HFFc6 (cell line): ENCODE results near the gene OSER1. TPM values are rescaled to one million over a fixed set of nuclear protein-coding genes. Genes with fewer than 3 reads are reported as not detected.
"Not testable (repeated sequence)": the region's sequence is repeated elsewhere in the genome, so short reads cannot be mapped to it uniquely, and the experiment has no call there.

Source experiments
- DNase-seq: peaks from one replicate; pipeline ENCODE4 v3.0.0-alpha.2; 2018
- H3K27ac Mint-ChIP-seq: 2 replicates; pipeline ENCODE4 v1.8.0; 2020; ENCODE audit warnings: mild to moderate bottlenecking, mixed read lengths
- H3K27me3 Mint-ChIP-seq: 2 replicates; pipeline ENCODE4 v1.8.0; 2021; ENCODE audit warnings: mild to moderate bottlenecking, moderate library complexity, mixed read lengths; ENCODE audit not compliant: insufficient read depth
- H3K36me3 Mint-ChIP-seq: 2 replicates; pipeline ENCODE4 v1.8.0; 2021; ENCODE audit warnings: low read depth, mixed read lengths
- H3K4me1 Mint-ChIP-seq: 2 replicates; pipeline ENCODE4 v1.8.0; 2020; ENCODE audit warnings: low read depth, mixed read lengths
- H3K4me3 Mint-ChIP-seq: 2 replicates; pipeline ENCODE4 v1.8.0; 2020; ENCODE audit warnings: mild to moderate bottlenecking, moderate library complexity, mixed read lengths
- H3K9me3 Mint-ChIP-seq: 2 replicates; pipeline ENCODE4 v1.8.0; 2020; ENCODE audit warnings: mild to moderate bottlenecking, mixed read lengths
- total RNA-seq, 6 experiments: library from RNA; stranded (reverse); fragmentation: NEBNext Ultra II Directional; extraction: Animal tissue kit (Norgen Biotek cat#: 25700); gene quantifications; 2 replicates in 1 of 6; 3 replicates in 5 of 6; pipeline ENCODE4 v1.2.3, GENCODE V29; 2021
- TF ChIP-seq, protein P1 (sequence below): fragments of 200-600 bp; sonication (generic); IDR thresholded peaks from 2 replicates; pipeline ENCODE4 v1.5.0; 2021; ENCODE audit warnings: antibody characterized with exemption, mild to moderate bottlenecking

Gene OSER1
- total RNA-seq, 6 experiments from 2014 or later, result 33.1 to 38.8 (median 36.2) TPM

DNA sequence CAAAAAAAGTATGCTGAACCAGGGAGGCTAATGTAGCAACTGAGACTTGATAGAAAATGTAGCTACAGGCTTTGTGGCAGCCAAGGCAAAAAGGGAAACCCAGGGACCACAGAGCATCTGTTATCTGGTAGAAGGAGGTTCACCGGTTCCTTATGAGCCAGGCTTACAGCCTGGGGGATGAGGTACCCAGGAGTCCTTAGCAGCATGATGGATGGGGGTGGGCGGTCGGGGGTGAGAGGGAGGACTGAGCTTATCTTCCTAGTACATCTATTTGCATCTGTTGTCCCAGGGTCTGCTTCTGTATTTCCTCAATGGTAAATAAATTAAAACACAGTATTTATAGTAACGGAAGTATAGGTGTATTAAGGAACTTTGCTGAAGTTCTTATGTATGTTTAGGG is 35.4 kb upstream of the OSER1 start:
- H3K9me3 Mint-ChIP-seq, result no peaks in the 10 kb centered on the region
- TF ChIP-seq, protein P1, sequence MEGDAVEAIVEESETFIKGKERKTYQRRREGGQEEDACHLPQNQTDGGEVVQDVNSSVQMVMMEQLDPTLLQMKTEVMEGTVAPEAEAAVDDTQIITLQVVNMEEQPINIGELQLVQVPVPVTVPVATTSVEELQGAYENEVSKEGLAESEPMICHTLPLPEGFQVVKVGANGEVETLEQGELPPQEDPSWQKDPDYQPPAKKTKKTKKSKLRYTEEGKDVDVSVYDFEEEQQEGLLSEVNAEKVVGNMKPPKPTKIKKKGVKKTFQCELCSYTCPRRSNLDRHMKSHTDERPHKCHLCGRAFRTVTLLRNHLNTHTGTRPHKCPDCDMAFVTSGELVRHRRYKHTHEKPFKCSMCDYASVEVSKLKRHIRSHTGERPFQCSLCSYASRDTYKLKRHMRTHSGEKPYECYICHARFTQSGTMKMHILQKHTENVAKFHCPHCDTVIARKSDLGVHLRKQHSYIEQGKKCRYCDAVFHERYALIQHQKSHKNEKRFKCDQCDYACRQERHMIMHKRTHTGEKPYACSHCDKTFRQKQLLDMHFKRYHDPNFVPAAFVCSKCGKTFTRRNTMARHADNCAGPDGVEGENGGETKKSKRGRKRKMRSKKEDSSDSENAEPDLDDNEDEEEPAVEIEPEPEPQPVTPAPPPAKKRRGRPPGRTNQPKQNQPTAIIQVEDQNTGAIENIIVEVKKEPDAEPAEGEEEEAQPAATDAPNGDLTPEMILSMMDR, result no peak
- no peak overlapping the region for H3K27ac Mint-ChIP-seq
- no peak overlapping the region for H3K4me3 Mint-ChIP-seq
- H3K36me3 Mint-ChIP-seq, result no peaks in the 10 kb centered on the region
- H3K4me1 Mint-ChIP-seq, result no peaks in the 10 kb centered on the region
- no peak for DNase-seq
- peaks cover 38% of the 10 kb centered on the region for H3K27me3 Mint-ChIP-seq

DNA sequence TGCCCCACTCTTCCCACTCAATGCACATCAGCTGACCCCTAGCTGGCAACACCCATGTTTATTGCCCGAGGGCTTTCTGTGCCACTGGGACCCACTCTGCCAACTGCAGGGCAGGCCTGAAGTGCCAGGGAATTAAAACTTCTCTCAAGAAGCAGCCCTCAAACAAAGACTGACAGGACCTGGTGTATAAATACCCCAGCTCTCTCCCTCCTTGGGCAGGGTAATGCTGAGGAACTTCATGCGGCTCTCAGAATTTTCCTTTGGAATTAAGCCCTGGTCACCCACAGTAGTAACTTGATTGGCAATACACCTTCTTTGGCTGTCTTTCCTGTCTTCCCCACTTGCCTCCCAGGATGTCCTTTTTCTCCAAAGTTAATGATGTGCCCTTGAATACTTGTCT is 31.2 kb upstream of the OSER1 start:
- Mint-ChIP-seq H3K27ac (no peak overlapping the region), H3K27me3 (peaks cover 53% of the 10 kb centered on the region), H3K9me3 (no peaks in the 10 kb centered on the region), H3K36me3 (no peaks in the 10 kb centered on the region), H3K4me1 (no peaks in the 10 kb centered on the region), H3K4me3 (no peak overlapping the region)
- TF ChIP-seq, protein P1, result no peak
- DNase-seq, result no peak

DNA sequence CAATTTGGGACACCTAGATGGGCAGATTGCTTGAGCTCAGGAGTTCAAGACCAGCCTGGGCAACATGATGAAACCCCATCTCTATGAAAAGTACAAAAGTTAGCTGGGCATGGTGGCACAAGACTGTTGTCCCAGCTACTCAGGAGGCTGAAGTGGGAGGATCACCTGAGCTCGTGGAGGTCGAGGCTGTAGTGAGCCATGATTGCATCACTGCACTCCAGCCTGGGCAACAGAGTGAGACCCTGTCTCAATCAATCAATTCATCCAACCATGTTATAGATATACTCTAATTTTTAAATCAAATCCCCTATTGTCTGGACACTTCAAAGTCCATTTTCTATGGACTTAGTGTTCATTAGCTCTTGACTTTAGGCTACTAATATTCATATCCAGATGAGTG is 26.3 kb upstream of the OSER1 start:
- H3K27ac Mint-ChIP-seq, H3K36me3 Mint-ChIP-seq, H3K9me3 Mint-ChIP-seq, H3K4me3 Mint-ChIP-seq, H3K4me1 Mint-ChIP-seq, DNase-seq: not testable (repeated sequence)
- peaks cover 32% of the 10 kb centered on the region for H3K27me3 Mint-ChIP-seq

DNA sequence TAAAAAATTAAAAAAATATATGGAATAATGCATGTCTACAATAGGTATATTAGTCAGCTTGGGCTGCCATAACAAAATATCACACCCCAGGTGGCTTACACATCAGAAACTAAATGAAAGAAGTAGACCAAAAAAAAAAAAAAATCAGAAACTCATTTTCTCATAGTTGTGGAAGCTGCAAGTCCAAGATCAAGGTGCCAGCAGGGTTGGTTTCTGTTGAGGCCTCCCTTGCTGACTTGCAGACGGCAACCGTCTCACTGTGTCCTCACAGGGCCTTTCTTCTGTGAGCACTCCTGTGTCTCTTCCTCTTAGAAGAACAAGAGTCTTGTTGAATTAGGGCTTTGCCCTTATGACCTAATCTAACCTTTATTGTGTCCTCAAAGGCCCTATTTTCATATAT is 25.1 kb upstream of the OSER1 start:
- Mint-ChIP-seq H3K27me3 (peaks cover 30% of the 10 kb centered on the region), H3K36me3 (no peaks in the 10 kb centered on the region), H3K27ac (no peak overlapping the region), H3K9me3 (no peaks in the 10 kb centered on the region), H3K4me1 (no peaks in the 10 kb centered on the region), H3K4me3 (no peak overlapping the region)
- no peak for DNase-seq
- TF ChIP-seq, protein P1, result no peak

DNA sequence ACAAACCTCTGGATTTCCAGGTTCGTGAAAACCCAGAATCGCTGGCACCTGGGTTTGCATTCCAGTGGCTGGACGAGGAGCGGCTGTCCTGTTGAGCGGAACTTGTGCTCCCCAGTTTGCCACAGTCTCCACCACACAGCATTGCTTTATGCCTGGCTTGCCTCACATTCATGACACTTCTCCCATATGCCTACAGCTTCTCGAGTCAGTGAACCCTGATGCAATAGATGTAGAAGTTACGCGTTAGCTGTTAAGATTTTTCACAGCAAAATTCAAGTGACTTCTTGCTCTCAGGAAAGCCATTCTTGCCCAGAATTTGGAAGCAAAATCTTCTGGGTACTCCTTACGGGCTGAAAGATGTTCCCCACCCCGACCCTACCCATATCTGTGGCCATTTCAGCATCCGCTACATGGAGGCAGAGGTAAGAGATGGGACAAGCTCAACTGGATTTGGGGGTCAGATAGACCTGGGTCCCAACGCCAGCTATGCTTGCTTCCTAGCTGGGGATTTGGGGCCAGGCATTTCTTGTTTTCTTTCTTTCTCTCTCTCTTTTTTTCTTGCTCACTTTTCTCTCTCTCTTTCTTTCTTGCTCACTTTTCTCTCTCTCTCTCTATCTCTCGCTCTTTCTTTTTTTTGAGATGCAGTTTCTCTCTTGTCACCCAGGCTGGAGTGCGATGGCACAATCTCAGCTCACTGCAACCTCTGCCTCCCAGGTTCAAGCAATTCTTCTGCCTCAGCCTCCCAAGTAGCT is 24.2 kb upstream of the OSER1 start:
- Mint-ChIP-seq H3K4me3 (no peak overlapping the region), H3K4me1 (no peaks in the 10 kb centered on the region), H3K27me3 (peaks cover 25% of the 10 kb centered on the region), H3K9me3 (no peaks in the 10 kb centered on the region), H3K36me3 (no peaks in the 10 kb centered on the region), H3K27ac (no peak overlapping the region)
- TF ChIP-seq, protein P1, result no peak
- DNase-seq, result no peak

DNA sequence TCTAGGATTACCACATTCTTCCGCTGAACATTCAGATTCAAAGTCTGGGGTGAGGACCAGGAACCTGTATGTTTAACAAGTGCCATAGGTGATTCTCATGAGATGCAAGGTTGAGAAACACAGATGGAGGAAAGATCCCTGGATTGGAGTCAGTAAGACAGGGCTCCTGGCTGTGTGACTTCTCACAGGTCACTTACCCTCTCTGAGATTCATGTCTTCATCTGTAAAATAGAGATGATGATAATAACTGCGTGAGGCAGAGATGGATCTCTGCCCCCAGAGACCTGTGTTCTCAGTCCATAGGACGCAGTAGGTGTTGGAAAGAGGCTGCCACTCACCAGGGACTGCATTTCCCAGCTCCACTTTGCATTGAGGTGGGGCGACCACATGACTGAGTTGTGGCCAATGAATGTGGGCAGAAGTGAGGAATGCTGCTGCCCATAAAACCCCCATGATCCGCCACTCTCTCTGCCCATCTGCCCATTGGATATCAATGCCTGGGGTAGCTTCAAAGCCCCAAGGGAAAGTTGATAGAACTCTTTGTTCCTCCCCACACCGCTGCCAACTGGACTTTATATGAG is 23.0 kb upstream of the OSER1 start:
- H3K27me3 Mint-ChIP-seq, result peaks cover 16% of the 10 kb centered on the region
- no peaks in the 10 kb centered on the region for H3K36me3 Mint-ChIP-seq
- H3K4me3 Mint-ChIP-seq, result no peak overlapping the region
- TF ChIP-seq, protein P1, result no peak
- H3K9me3 Mint-ChIP-seq, result no peaks in the 10 kb centered on the region
- H3K27ac Mint-ChIP-seq, result no peak overlapping the region
- H3K4me1 Mint-ChIP-seq, result no peaks in the 10 kb centered on the region
- DNase-seq, result no peak

DNA sequence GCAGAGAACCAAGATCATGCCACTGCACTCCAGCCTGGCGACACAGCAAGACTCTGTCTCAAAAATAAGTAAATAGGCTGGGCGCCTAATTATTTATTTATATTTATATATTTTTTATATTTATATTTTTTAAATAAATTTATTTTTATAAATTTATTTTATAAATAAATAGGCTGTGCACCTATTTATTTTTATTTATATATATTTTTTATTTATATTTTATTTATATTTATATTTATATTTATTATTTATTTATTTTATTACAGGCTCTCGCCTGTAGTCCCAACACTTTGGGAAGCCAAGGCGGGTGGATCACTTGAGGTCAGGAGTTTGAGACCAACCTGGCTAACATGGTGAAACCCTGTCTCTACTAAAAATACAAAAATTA is 21.9 kb upstream of the OSER1 start:
- not testable (repeated sequence) for H3K4me1 Mint-ChIP-seq, H3K36me3 Mint-ChIP-seq, H3K9me3 Mint-ChIP-seq, H3K27ac Mint-ChIP-seq, DNase-seq, H3K4me3 Mint-ChIP-seq
- H3K27me3 Mint-ChIP-seq, result peaks cover 16% of the 10 kb centered on the region
